GM12892 (cell line): ENCODE results near the gene KHDRBS2.

Experiments
- POLR2A ChIP-seq: IDR thresholded peaks from 2 replicates; pipeline ENCODE4 v1.6.1; 2011; ENCODE audit warnings: low read depth, low read length, control low read depth
- POLR2AphosphoS5 ChIP-seq: IDR thresholded peaks from 2 replicates; pipeline ENCODE4 v1.6.1; 2011; ENCODE audit warnings: low read depth, low read length, control low read depth

GRCh38 chr6:62103186-62103859 is 182.7 kb downstream of the KHDRBS2 start:
- TF ChIP-seq POLR2A = no peak
- TF ChIP-seq POLR2AphosphoS5 = no peak
